Endothelial cell of umbilical vein (primary cell): Measurements from ENCODE around the gene GGN. TPM values are rescaled to one million over a fixed set of nuclear protein-coding genes. Genes with fewer than 3 reads are reported as not detected.

Experiments
- BruUV-seq: library from RNA; stranded (reverse); fragments of 400-500 nt; replicated peaks from 2 replicates; lab custom pipeline; 2021; lab: Mats Ljungman, UMichigan
- CTCF ChIA-PET: fragments of 300-600, 350-600 bp; sonication (Branson Sonifier 250); formaldehyde crosslinking; loops from one replicate; lab custom pipeline; 2021; ENCODE audit warnings: antibody characterized with exemption, inconsistent platforms; lab: Charles Lee
- POLR2A ChIA-PET: fragments of 300-600, 350-600 bp; sonication (Branson Sonifier 250); formaldehyde crosslinking; loops from one replicate; lab custom pipeline; 2021; ENCODE audit warnings: antibody characterized with exemption, inconsistent platforms; lab: Charles Lee
- DNase-seq: peaks from one replicate; pipeline ENCODE4 v3.0.0-alpha.2; 2011; ENCODE audit warnings: low read depth, low spot score
- FAIRE-seq: peaks from 2 replicates; lab custom pipeline; 2011; peaks lifted over from hg19 to GRCh38; lab: Jason Lieb, UNC
- H2AFZ ChIP-seq: 2 replicates; pipeline ENCODE4 v1.6.0; 2012; ENCODE audit warnings: low read depth, low read length, control low read depth, inconsistent platforms
- H3K27ac ChIP-seq: 2 replicates; pipeline ENCODE4 v1.5.1; 2011; ENCODE audit warnings: low read depth, mild to moderate bottlenecking, control low read depth, low read length, moderate library complexity; ENCODE audit not compliant: insufficient read depth
- H3K27me3 ChIP-seq, 2 experiments: 2 replicates each; pipeline versions ENCODE4 v1.6.0 to v1.6.1; 2011; ENCODE audit warnings: low read length in 2 of 2, mixed read lengths in 1 of 2; ENCODE audit not compliant: control insufficient read depth in 2 of 2, insufficient read depth in 2 of 2
- H3K36me3 ChIP-seq, 2 experiments: 2 replicates in 1 of 2; 3 replicates in 1 of 2; pipeline ENCODE4 v1.5.1; 2011; ENCODE audit warnings: low read length in 2 of 2, mild to moderate bottlenecking in 1 of 2, moderate library complexity in 1 of 2; ENCODE audit not compliant: control insufficient read depth in 2 of 2, insufficient read depth in 2 of 2; ENCODE audit errors: extremely low read depth in 1 of 2
- H3K4me1 ChIP-seq: 3 replicates; pipeline ENCODE4 v1.5.1; 2011; ENCODE audit warnings: mild to moderate bottlenecking, low read length; ENCODE audit not compliant: control insufficient read depth, insufficient read depth; ENCODE audit errors: extremely low read depth
- H3K4me2 ChIP-seq: 2 replicates; pipeline ENCODE4 v1.6.1; 2011; ENCODE audit warnings: low read length, control low read depth, mixed read lengths; ENCODE audit not compliant: insufficient read depth
- H3K4me3 ChIP-seq, 3 experiments: fragments of 200-600 bp in 1 of 3; sonication (generic), shearing (Covaris generic) in 1 of 3; replicated peaks in 1 of 3; 2 replicates each; pipeline ENCODE4 v1.5.1; 2011 to 2016; ENCODE audit warnings: control low read depth in 3 of 3, low read length in 3 of 3, mild to moderate bottlenecking in 2 of 3, inconsistent platforms in 1 of 3, low read depth in 1 of 3, moderate library complexity in 1 of 3; ENCODE audit not compliant: insufficient read depth in 1 of 3
- H3K79me2 ChIP-seq: 2 replicates; pipeline ENCODE4 v1.6.0; 2012; ENCODE audit warnings: low read length, inconsistent platforms; ENCODE audit not compliant: control insufficient read depth, insufficient read depth
- H3K9ac ChIP-seq: replicated peaks from 2 replicates; pipeline ENCODE3; 2011; ENCODE audit warnings: low read length, control low read depth; ENCODE audit not compliant: insufficient read depth; ENCODE audit errors: extremely low read depth
- H3K9me1 ChIP-seq: replicated peaks from 3 replicates; pipeline ENCODE4 v1.6.0; 2011; ENCODE audit warnings: mild to moderate bottlenecking, low read length; ENCODE audit not compliant: control insufficient read depth, insufficient read depth; ENCODE audit errors: extremely low read depth
- H3K9me3 ChIP-seq: replicated peaks from 2 replicates; pipeline ENCODE4 v1.5.1; 2012; ENCODE audit warnings: low read length, inconsistent platforms; ENCODE audit not compliant: control insufficient read depth, insufficient read depth
- H4K20me1 ChIP-seq: replicated peaks from 2 replicates; pipeline ENCODE3; 2011; ENCODE audit warnings: mild to moderate bottlenecking, low read length; ENCODE audit not compliant: control insufficient read depth, insufficient read depth; ENCODE audit errors: extremely low read depth
- EZH2 ChIP-seq: IDR thresholded peaks from 2 replicates; pipeline ENCODE4 v1.6.1; 2012; ENCODE audit warnings: borderline replicate concordance, low read depth, mild to moderate bottlenecking, moderate library complexity, low read length, inconsistent platforms; ENCODE audit not compliant: severe bottlenecking
- FOS ChIP-seq: IDR thresholded peaks from 2 replicates; pipeline ENCODE4 v1.6.1; 2011; ENCODE audit warnings: mild to moderate bottlenecking, low read length, moderate library complexity, borderline replicate concordance; ENCODE audit not compliant: insufficient read depth
- GATA2 ChIP-seq: IDR thresholded peaks from 2 replicates; pipeline ENCODE4 v1.7.0; 2011; ENCODE audit warnings: low read depth, mild to moderate bottlenecking, moderate library complexity, mixed read lengths, low read length; ENCODE audit not compliant: insufficient read length, insufficient read depth
- JUN ChIP-seq: IDR thresholded peaks from 2 replicates; pipeline ENCODE4 v1.6.1; 2011; ENCODE audit warnings: borderline replicate concordance, low read depth; ENCODE audit not compliant: insufficient read length, insufficient read depth
- MYC ChIP-seq: IDR thresholded peaks from one replicate; pipeline ENCODE4 v1.6.1; 2011; ENCODE audit warnings: mild to moderate bottlenecking, low read depth, low read length
- POLR2A ChIP-seq: IDR thresholded peaks from 2 replicates; pipeline ENCODE4 v1.6.1; 2012; ENCODE audit warnings: low read depth, mild to moderate bottlenecking, control low read depth, low read length
- POLR2AphosphoS5 ChIP-seq: IDR thresholded peaks from 2 replicates; pipeline ENCODE4 v1.6.1; 2012; ENCODE audit warnings: low read depth, mild to moderate bottlenecking, control low read depth, low read length, moderate library complexity; ENCODE audit not compliant: insufficient read depth
- dilution Hi-C: fragments of 300-500 bp; cut with MboI; formaldehyde crosslinking; loops from one replicate; pipeline ENCODE4 v1.15.0; 2019; ENCODE audit warnings: low sequenced_read_pairs; ENCODE audit not compliant: extremely low pct_ligation_motif_present
- intact Hi-C: fragments of 100-400 bp; cut with micrococcal nuclease; formaldehyde crosslinking; loops from one replicate; pipeline ENCODE4 v1.10.0; 2022
- polyA plus RNA-seq, 4 experiments: library from polyadenylated mRNA; depleted of rRNA in 3 of 4; stranded (reverse) in 3 of 4; unstranded in 1 of 4; fragments of >200 nt; gene quantifications; 2 replicates each; pipeline versions ENCODE4 v1.2.1 to v1.2.3, GENCODE V29; 2011 to 2012; ENCODE audit warnings: missing spikeins in 1 of 4
- total RNA-seq: library from RNA; stranded (reverse); gene quantifications from 2 replicates; pipeline ENCODE4 v1.2.3, GENCODE V29; 2021
- TF ChIP-seq, protein P1 (sequence below): IDR thresholded peaks from 2 replicates; pipeline ENCODE4 v1.6.1; 2011; ENCODE audit not compliant: insufficient read depth, insufficient read length
- TF ChIP-seq, protein P2 (sequence below), 2 donors: IDR thresholded peaks; 1 replicate in 1 of 2; 2 replicates in 1 of 2; pipeline ENCODE4 v1.5.1; 2011; ENCODE audit warnings: low read length in 2 of 2, mild to moderate bottlenecking in 2 of 2, moderate library complexity in 2 of 2, control low read depth in 1 of 2, inconsistent platforms in 1 of 2, low read depth in 1 of 2; ENCODE audit not compliant: insufficient read depth in 1 of 2; ENCODE audit errors: extremely low read depth in 1 of 2

The GGN gene
- total and polyA plus RNA-seq, 2 donors (not counting 3 experiments of a cell fraction or from before 2014, with no cell fraction given) = 0.39 to 0.88 TPM

DNA sequence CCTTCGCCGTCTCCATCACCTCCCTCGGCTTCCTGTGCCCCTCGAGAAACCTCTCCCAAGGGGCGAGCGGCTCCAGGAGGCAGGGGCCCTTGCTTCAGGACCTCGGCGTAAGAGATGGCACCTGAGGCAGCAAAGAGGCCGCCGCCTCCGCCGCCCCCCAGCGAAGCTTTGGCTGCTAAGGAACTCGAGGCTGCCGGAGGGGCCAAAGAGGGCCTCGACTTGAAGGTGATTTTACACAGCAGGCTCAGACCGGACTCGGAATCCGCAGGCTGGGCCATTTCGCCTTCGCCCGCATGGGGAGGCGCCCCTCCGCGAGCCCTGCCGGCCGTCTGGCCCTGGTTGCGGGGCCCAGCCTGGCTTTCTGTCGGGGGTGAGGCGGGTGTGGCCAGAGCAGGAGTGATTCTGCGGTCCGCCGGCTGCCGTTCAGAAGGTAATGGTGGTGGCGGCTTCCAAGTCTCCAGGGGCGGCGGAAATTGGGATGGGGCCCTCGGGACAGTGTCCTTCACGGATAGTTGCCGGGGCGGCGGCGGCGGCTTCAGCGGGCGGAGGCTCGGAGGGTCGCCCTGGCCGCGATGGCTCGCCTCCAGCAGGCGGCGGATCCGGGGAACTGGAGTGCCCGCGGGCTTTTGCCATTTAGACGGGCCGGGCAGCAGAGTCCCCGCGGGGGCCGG is 1.4 kb downstream of the GGN start:
- Histone ChIP-seq H3K36me3 (peaks cover 4 to 14% of the 10 kb centered on the region in 2 experiments), H3K79me2 (peaks cover 18% of the 10 kb centered on the region), H3K4me2 (no peak overlapping the region), H3K4me1 (peaks cover 13% of the 10 kb centered on the region), H3K9me3 (no peaks in the 10 kb centered on the region), H3K9me1 (no peaks in the 10 kb centered on the region), H3K27ac (no peak overlapping the region), H3K9ac (no peak overlapping the region), H3K4me3 (no peak overlapping the region), H2AFZ (no peak overlapping the region), H4K20me1 (no peaks in the 10 kb centered on the region), H3K27me3 (no peaks in the 10 kb centered on the region)
- DNase-seq (no peak), FAIRE-seq (no peak)
- TF ChIP-seq MYC = no peak
- no peak for TF ChIP-seq JUN
- TF ChIP-seq, protein P1, sequence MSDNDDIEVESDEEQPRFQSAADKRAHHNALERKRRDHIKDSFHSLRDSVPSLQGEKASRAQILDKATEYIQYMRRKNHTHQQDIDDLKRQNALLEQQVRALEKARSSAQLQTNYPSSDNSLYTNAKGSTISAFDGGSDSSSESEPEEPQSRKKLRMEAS = no peak
- TF ChIP-seq, protein P2, sequence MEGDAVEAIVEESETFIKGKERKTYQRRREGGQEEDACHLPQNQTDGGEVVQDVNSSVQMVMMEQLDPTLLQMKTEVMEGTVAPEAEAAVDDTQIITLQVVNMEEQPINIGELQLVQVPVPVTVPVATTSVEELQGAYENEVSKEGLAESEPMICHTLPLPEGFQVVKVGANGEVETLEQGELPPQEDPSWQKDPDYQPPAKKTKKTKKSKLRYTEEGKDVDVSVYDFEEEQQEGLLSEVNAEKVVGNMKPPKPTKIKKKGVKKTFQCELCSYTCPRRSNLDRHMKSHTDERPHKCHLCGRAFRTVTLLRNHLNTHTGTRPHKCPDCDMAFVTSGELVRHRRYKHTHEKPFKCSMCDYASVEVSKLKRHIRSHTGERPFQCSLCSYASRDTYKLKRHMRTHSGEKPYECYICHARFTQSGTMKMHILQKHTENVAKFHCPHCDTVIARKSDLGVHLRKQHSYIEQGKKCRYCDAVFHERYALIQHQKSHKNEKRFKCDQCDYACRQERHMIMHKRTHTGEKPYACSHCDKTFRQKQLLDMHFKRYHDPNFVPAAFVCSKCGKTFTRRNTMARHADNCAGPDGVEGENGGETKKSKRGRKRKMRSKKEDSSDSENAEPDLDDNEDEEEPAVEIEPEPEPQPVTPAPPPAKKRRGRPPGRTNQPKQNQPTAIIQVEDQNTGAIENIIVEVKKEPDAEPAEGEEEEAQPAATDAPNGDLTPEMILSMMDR (IDR thresholded peaks at IDR 0.05; ENCODE audit: extremely low read depth in 1 of 2, insufficient read depth in 1 of 2, low read depth in 1 of 2, low read length in 2 of 2) = no peak
- TF ChIP-seq POLR2AphosphoS5 = no peak
- no peak for TF ChIP-seq FOS
- no peak for TF ChIP-seq POLR2A
- no peak for TF ChIP-seq EZH2
- TF ChIP-seq GATA2 = no peak
- ChIA-PET POLR2A (interaction anchor here (3.6 kb wide), 1 partner anchor 12 kb away, joined by 39 read pairs; the partner anchor contains the start of gene PSMD8), CTCF (no interaction called here)
- intact Hi-C loops = loop anchor here (5.0 kb wide), 1 partner anchor 154 kb away; no protein-coding TSS in a partner anchor
- BruUV-seq = no TSS peak
- dilution Hi-C loops = no loop called here
